GM18517 (cell line): ENCODE data around the gene GOLGA2.

Experiments used
- ATAC-seq: cut with Tn5 transposase; IDR thresholded peaks from one replicate; pipeline ENCODE4 v1.9.1; 2021; ENCODE audit warnings: mild to moderate bottlenecking, moderate library complexity; ENCODE audit not compliant: unreplicated experiment

GOLGA2 gene

DNA sequence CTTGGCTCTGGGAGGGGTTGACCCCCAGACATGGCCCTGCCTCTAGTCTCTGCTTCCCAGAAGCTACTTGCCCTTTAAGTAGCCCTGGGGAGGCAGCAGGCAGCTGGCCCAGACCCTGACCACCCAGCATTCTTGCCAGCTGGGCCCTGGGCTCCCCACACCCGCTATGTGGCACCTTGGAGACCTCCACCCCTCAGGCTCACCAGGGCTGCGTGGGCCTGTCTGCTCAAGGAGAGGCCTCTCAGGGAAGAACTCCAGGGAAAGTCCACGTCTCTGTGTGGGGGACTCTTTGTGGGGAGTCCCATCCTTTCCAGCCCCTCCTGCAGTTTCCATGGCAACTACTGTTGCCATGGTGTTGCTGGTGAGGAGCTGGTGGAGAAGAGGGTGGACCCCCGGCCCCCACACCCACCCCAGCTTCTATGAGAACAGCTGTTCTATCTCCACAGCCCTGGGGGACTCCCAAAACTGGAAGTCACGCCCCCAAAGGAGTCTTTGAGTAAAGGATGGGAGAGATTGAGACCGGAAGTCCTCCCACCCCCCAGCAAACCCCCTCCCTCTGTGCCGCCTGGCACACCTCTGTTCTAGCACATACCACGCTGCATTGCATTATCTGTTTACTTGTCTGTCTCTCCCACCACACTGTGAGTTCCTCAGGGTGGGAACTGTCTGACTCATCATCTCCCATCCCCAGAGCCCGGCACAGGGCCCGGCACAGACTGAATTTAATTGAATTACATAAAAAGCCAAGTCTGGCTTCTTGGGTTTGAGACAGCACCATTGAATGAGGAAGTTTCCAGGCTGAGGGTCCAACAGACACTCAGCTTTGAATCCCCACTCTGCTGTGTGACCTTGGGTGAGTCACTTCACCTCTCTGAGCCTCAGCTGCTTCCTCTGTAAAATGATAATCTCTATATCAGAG lies 60.1 kb downstream of the GOLGA2 start:
- ATAC-seq, result no peak

- no peak for ATAC-seq
These were observed 61.0 kb downstream of the GOLGA2 start for GRCh38 chr9:128214571-128215490.

- no peak for ATAC-seq
These were observed 61.9 kb downstream of the GOLGA2 start for GRCh38 chr9:128213746-128214497.

DNA sequence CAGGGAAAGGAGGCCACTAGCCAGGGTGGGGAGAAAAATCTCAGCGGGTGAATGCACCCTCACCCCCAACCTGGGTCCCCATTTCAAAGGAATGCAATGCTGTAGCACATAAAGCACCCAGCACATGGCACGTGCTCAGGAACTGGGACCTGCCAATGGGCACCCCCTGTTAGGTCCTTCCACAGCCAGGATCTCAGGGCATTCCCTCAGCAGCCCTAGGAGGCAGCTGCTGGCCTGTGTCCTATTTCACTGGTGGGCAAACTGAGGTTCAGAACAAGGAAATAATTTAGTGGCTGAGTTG lies 63.9 kb downstream of the GOLGA2 start:
- ATAC-seq, result no peak

DNA sequence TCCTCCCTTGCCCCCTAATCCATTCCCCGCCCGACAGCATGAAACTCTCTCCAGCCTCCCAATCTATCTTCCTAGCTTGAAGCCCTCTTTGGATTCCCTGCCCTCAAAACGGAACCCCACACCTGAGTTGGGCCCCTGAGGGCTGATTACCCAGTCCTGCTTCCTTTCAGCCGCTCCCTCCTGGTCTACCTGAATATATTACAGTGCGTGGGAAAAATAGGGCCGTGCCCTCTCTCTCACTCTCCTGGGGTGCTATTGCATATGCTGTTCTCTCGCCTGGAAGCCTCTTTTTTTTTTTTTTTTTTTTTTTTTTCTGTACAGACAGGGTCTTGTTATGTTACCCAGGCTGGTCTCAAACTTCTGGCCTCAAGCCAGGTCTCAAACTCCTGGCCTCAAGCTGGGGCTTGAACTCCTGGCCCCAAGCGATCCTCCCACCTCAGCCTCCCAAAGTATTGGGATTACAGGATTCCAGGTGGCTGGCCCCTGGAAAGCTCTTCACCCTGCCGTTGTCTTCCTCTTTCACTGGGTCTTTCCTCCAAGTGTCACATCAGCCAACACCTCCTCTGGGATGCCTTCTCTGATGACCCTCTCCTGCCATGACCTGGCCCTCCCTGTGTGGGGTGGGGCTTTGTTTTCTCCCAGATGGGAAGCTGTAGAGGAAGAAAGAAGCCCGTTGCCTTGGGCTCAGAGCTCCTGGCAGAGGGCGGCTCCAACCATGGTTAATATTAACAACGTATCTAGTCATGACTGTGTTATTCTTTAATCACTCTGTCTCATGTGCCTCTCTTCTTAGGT lies 64.4 kb downstream of the GOLGA2 start:
- ATAC-seq, result no peak

DNA sequence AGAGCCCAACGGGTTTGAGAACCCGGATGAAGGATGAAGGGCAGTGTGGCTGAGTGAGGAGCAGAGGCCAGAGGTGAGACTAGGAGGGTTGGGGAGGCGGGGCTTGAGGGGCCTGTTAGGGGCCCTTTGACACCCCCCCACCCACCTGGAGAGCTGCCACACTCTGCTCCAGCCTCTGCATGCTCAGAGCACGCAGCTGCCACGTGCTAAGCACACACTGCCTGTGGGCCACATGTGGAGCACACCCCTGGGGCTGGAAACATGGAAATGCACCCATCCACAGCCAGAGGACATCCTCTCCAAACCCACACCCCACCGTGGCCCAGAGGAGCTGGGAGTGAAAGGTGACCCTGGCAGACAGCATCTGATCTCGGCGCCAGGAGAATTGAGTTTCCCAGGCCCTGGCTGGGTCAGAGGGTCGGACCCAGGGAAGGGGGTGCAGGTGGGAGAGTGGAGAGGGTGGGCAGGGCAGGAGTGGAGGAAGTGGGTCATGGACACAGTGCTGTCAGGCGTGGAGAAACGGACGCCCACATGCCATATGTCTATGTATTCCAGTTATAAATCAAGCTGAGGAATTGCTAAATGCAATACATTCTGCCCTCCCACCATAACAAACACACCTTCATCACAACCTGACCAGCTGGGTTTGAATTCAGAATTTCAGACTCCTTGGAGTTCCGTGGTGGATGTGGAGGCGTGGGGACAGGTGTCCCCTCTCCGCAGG lies 66.7 kb downstream of the GOLGA2 start:
- no peak for ATAC-seq

GRCh38 chr9:128208386-128208785 lies 67.4 kb downstream of the GOLGA2 start:
- ATAC-seq, result no peak

DNA sequence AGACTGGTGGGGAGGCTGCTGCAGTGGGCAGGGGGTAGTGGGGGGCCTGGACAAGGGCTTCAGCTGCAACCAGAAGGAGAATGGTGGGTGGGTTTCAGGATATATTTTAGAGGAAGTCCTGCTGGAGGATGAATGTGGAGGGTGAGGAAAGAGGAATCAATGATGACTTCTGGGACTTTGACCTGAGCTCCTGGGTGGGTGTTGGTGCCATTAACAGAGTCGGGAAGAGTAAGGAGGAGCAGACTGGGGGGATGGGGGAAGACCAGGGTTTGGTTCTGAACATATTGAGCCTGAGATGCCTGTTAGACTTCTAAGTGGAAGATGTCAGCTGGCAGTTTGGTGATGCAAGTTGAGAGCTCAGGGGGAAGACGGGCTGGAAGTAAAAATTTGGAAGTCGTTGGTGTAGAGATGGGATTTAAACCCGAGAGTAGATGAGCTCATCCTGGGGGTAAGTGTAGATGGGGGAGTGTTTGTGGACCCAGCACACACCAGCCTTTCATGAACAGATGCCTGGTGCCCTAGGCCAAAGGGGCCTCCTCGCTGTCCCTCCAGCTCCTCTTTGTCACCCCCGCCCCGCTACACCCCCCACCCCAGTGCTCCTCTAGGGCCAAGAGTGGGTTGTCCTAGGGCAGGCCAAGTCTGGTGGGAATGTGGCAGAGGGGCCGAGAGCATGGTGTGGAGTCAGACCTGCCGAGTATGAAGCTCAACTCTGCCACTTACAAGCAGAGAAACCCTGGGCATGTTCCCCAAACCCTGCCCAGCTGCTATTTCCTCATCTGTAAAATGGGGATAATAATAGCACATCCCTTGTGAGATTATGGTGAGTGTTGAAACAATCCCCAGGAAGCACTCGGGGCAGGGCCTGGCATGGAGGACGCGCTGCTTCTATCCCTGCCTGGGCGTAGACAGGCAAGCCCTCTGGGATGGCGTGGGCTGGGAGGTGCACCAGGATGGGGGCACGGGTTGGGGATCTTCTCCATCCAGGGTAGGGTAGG lies 68.6 kb downstream of the GOLGA2 start:
- no peak for ATAC-seq

- no peak for ATAC-seq
These were observed 69.3 kb downstream of the GOLGA2 start for GRCh38 chr9:128206484-128206883.
